GM23248 (cell line): ENCODE measurements around the gene FAHD2B.
"Not testable (repeated sequence)": the region's sequence is repeated elsewhere in the genome, so short reads cannot be mapped to it uniquely, and the experiment has no call there.

Experiments
- EZH2 ChIP-seq: fragments of 200-600 bp; sonication (generic); IDR thresholded peaks from 2 replicates; pipeline ENCODE4 v1.6.1; 2018; ENCODE audit warnings: antibody characterized with exemption, mild to moderate bottlenecking; ENCODE audit not compliant: insufficient read depth, poor library complexity, severe bottlenecking
- EZH2phosphoT487 ChIP-seq: fragments of 200-600 bp; sonication (generic); IDR thresholded peaks from 2 replicates; pipeline ENCODE4 v1.6.1; 2018; ENCODE audit warnings: antibody characterized with exemption, moderate library complexity, mild to moderate bottlenecking, low read depth; ENCODE audit not compliant: insufficient read depth

DNA sequence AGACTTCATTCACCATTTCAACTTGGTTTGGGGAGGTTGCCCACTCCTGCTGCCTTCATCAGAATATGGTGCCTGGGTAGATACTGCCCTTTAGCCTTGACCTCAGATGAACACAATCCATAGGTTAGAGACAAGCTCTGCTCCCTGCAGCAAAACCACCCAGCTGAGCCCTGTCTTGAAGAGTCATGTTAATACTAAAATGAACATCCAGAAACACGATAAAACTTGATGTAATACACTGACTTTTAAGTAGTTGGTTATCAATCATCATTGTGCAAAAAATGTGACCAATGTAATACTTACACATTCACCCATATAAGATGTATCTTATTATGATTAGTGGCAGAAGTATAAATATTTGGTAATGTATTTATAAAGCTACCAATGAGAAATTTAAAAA is 32.7 kb downstream of the FAHD2B start:
- TF ChIP-seq EZH2, EZH2phosphoT487: not testable (repeated sequence)
